Tibial nerve (tissue), 4 donors: ENCODE data around the gene FNDC5. TPM values are rescaled to one million over a fixed set of nuclear protein-coding genes. Genes with fewer than 3 reads are reported as not detected.

Source experiments
- DNase-seq, 2 donors: peaks; one replicate each; pipeline ENCODE4 v3.0.0-alpha.2; 2019; ENCODE audit warnings: low spot score in 2 of 2
- H3K27ac ChIP-seq, 4 donors: fragments of 200-600 bp; sonication (generic) in 3 of 4; one replicate each; pipeline ENCODE4 v1.5.1; 2017 to 2019; ENCODE audit warnings: mild to moderate bottlenecking in 1 of 4
- H3K27me3 ChIP-seq, 2 donors: fragments of 200-600 bp; sonication (generic) in 1 of 2; one replicate each; pipeline versions ENCODE4 v1.5.1 to v1.6.0; 2017 to 2019
- H3K36me3 ChIP-seq, 3 donors: fragments of 200-600 bp; sonication (generic); one replicate each; pipeline ENCODE4 v1.5.1; 2018 to 2019
- H3K4me1 ChIP-seq, 4 donors: fragments of 200-600 bp; sonication (generic) in 3 of 4; one replicate each; pipeline ENCODE4 v1.5.1; 2017 to 2019
- H3K4me3 ChIP-seq, 4 donors: fragments of 200-600 bp; sonication (generic) in 3 of 4; one replicate each; pipeline ENCODE4 v1.5.1; 2017 to 2019; ENCODE audit warnings: mild to moderate bottlenecking in 1 of 4, moderate library complexity in 1 of 4
- H3K9me3 ChIP-seq, 4 donors: fragments of 200-600 bp; sonication (generic) in 3 of 4; one replicate each; pipeline ENCODE4 v1.5.1; 2017 to 2019
- CTCF ChIP-seq, 5 experiments: fragments of 200-600 bp in 3 of 5; fragments of 450-650 bp in 2 of 5; sonication (generic) in 3 of 5; IDR thresholded peaks; one replicate each; pipeline ENCODE4 v1.5.1; 2016 to 2019; ENCODE audit warnings: antibody characterized with exemption in 5 of 5, mild to moderate bottlenecking in 3 of 5, moderate library complexity in 2 of 5
- EP300 ChIP-seq, 2 donors: sonication (generic); formaldehyde crosslinking; IDR thresholded peaks; one replicate each; pipeline ENCODE4 v1.6.1; 2017; ENCODE audit warnings: antibody characterized with exemption in 2 of 2, mild to moderate bottlenecking in 1 of 2
- POLR2A ChIP-seq, 2 donors: fragments of 450-650 bp; IDR thresholded peaks; one replicate each; pipeline ENCODE4 v1.6.1; 2017; ENCODE audit warnings: antibody characterized with exemption in 2 of 2, mild to moderate bottlenecking in 2 of 2, moderate library complexity in 2 of 2
- WGBS, 2 donors: methylation state at CpG; one replicate each; pipeline ENCODE4 v1.1.5; 2018; 5-methylcytosine and 5-hydroxymethylcytosine counted together
- total RNA-seq, 4 donors: library from RNA; depleted of rRNA; stranded (reverse); fragments of >200 nt; gene quantifications; one replicate each; pipeline ENCODE4 v1.1.0, GENCODE V29; 2016

FNDC5 gene
- total RNA-seq, 4 donors from 2014 or later: 0.21 TPM; not detected in 3

- Histone ChIP-seq H3K9me3 (no peaks in the 10 kb centered on the region), H3K27ac (peak within 1 kb of the TSS in 2 of 4 donors; percentile 52 to 77), H3K4me3 (peak within 1 kb of the TSS; percentile 51 to 58 (median 56)), H3K27me3 (peaks cover 0 to 22% of the 10 kb centered on the region in 2 donors), H3K36me3 (no peaks in the 10 kb centered on the region), H3K4me1 (peaks cover 0 to 16% (median 3%) of the 10 kb centered on the region in 4 donors)
- no peak for DNase-seq
- WGBS, 2 donors: 1 to 4% methylated on average over 12 to 79 of the region's 92 CpGs
- TF ChIP-seq EP300 (IDR thresholded peaks at IDR 0.05): no peak
- peak in 1 of 5 experiments; percentile 12 for TF ChIP-seq CTCF (IDR thresholded peaks at IDR 0.05)
- no peak for TF ChIP-seq POLR2A (IDR thresholded peaks at IDR 0.05)
Measured at GRCh38 chr1:32900956-32901822, 30.5 kb upstream of the FNDC5 start, which contains the start of gene TMEM54. Gene TMEM54 (minus strand): TSS chr1:32901389. CDS start chr1:32901238, 151 bp downstream.

GRCh38 chr1:32900371-32900955 lies 29.8 kb upstream of the FNDC5 start:
- 22 to 23% methylated on average over 20 to 22 of the region's 22 CpGs for WGBS, 2 donors
- peak overlapping the region; percentile 44 to 58 (median 56) for H3K4me3 ChIP-seq
- peaks cover 0 to 22% of the 10 kb centered on the region in 2 donors for H3K27me3 ChIP-seq
- DNase-seq: no peak
- no peaks in the 10 kb centered on the region for H3K36me3 ChIP-seq
- peak overlapping the region in 2 of 4 donors; percentile 3 to 54 for H3K27ac ChIP-seq
- H3K4me1 ChIP-seq: peaks cover 0 to 16% (median 3%) of the 10 kb centered on the region in 4 donors
- TF ChIP-seq EP300 (IDR thresholded peaks at IDR 0.05) (no peak), CTCF (IDR thresholded peaks at IDR 0.05) (no peak), POLR2A (IDR thresholded peaks at IDR 0.05) (no peak)
- no peaks in the 10 kb centered on the region for H3K9me3 ChIP-seq

GRCh38 chr1:32899586-32900296 lies 29.0 kb upstream of the FNDC5 start:
- no peak for DNase-seq
- no peaks in the 10 kb centered on the region for H3K36me3 ChIP-seq
- H3K9me3 ChIP-seq: no peaks in the 10 kb centered on the region
- TF ChIP-seq EP300 (IDR thresholded peaks at IDR 0.05): no peak
- no peak for TF ChIP-seq POLR2A (IDR thresholded peaks at IDR 0.05)
- TF ChIP-seq CTCF (IDR thresholded peaks at IDR 0.05): no peak
- H3K27ac ChIP-seq: no peak overlapping the region
- H3K4me1 ChIP-seq: peaks cover 0 to 16% (median 3%) of the 10 kb centered on the region in 4 donors
- H3K27me3 ChIP-seq: peaks cover 0 to 22% of the 10 kb centered on the region in 2 donors
- H3K4me3 ChIP-seq: no peak overlapping the region
- 71 to 74% methylated on average over 6 to 7 of the region's 7 CpGs for WGBS, 2 donors

GRCh38 chr1:32898958-32899357 lies 28.2 kb upstream of the FNDC5 start:
- Histone ChIP-seq H3K27ac (no peak overlapping the region), H3K27me3 (peaks cover 0 to 26% of the 10 kb centered on the region in 2 donors), H3K9me3 (no peaks in the 10 kb centered on the region), H3K36me3 (no peaks in the 10 kb centered on the region), H3K4me1 (peaks cover 0 to 17% (median 3%) of the 10 kb centered on the region in 4 donors), H3K4me3 (no peak overlapping the region)
- DNase-seq: no peak
- TF ChIP-seq POLR2A (IDR thresholded peaks at IDR 0.05) (no peak), CTCF (IDR thresholded peaks at IDR 0.05) (no peak), EP300 (IDR thresholded peaks at IDR 0.05) (no peak)
- 90 to 93% methylated on average over 3 of the region's 3 CpGs for WGBS, 2 donors
